GM12878 (cell line): ENCODE data around the gene LRSAM1. TPM values are rescaled to one million over a fixed set of nuclear protein-coding genes. Genes with fewer than 3 reads are reported as not detected.

ENCODE experiments used
- ATAC-seq: fragments of 200-7000 bp; cut with Tn5 transposase; 3 replicates; pipeline ENCODE4 v1.9.1; 2020; ENCODE audit warnings: mild to moderate bottlenecking, moderate library complexity
- BruUV-seq: library from RNA; stranded (reverse); fragments of 400-500 nt; replicated peaks from 2 replicates; lab custom pipeline; 2021; lab: Mats Ljungman, UMichigan
- CTCF ChIA-PET: fragments of 300-600 bp; sonication (Branson Sonifier 250); formaldehyde crosslinking; extraction: SDS; loops from one replicate; lab custom pipeline; 2021; ENCODE audit warnings: inconsistent platforms; lab: Yijun Ruan, JAX
- POLR2A ChIA-PET: fragments of 350-600 bp; formaldehyde crosslinking; extraction: SDS; loops from one replicate; lab custom pipeline; 2021; ENCODE audit warnings: inconsistent platforms; lab: Charles Lee
- RAD21 ChIA-PET: fragments of 300-600 bp; sonication (Branson Sonifier 250); formaldehyde crosslinking; loops from one replicate; lab custom pipeline; 2023; ENCODE audit warnings: antibody characterized with exemption; ENCODE audit not compliant: unreplicated experiment; lab: Charles Lee
- SMC1A ChIA-PET: fragments of 300-600 bp; sonication (Branson Sonifier 250); formaldehyde crosslinking; loops from one replicate; lab custom pipeline; 2023; ENCODE audit not compliant: unreplicated experiment, uncharacterized antibody; lab: Charles Lee
- DNase-seq: peaks from one replicate; pipeline ENCODE4 v3.0.0-alpha.2; 2011; ENCODE audit warnings: low read depth, low spot score
- FAIRE-seq: peaks from 3 replicates; lab custom pipeline; 2011; peaks lifted over from hg19 to GRCh38; lab: Jason Lieb, UNC
- H2AFZ ChIP-seq: 2 replicates; pipeline ENCODE4 v1.6.0; 2011; ENCODE audit warnings: low read depth, low read length, control low read depth; ENCODE audit not compliant: control insufficient read depth
- H3K27ac ChIP-seq: 2 replicates; pipeline ENCODE4 v1.5.1; 2011; ENCODE audit warnings: control low read depth; ENCODE audit not compliant: control insufficient read depth, insufficient read depth
- H3K27me3 ChIP-seq, 2 experiments: replicated peaks in 1 of 2; 2 replicates each; pipeline versions ENCODE4 v1.6.0 to v1.6.1; 2011; ENCODE audit warnings: low read length in 1 of 2; ENCODE audit not compliant: control insufficient read depth in 2 of 2, insufficient read depth in 2 of 2
- H3K36me3 ChIP-seq, 2 experiments: 2 replicates each; pipeline ENCODE4 v1.5.1; 2011; ENCODE audit warnings: low read length in 1 of 2; ENCODE audit not compliant: control insufficient read depth in 2 of 2, insufficient read depth in 2 of 2
- H3K4me1 ChIP-seq: 2 replicates; pipeline ENCODE4 v1.6.1; 2011; ENCODE audit warnings: mild to moderate bottlenecking, low read length, moderate library complexity, mixed read lengths; ENCODE audit not compliant: control insufficient read depth, insufficient read depth
- H3K4me2 ChIP-seq: 2 replicates; pipeline ENCODE4 v1.6.0; 2011; ENCODE audit warnings: control low read depth; ENCODE audit not compliant: control insufficient read depth, insufficient read depth
- H3K4me3 ChIP-seq: fragments of 200-600 bp; sonication (generic); 2 replicates; pipeline ENCODE4 v1.5.1; 2016
- H3K79me2 ChIP-seq: 2 replicates; pipeline ENCODE4 v1.6.0; 2011; ENCODE audit warnings: low read length; ENCODE audit not compliant: control insufficient read depth, insufficient read depth
- H3K9ac ChIP-seq: 2 replicates; pipeline ENCODE4 v1.8.0; 2011; ENCODE audit warnings: low read length, control low read depth, mixed read lengths; ENCODE audit not compliant: control insufficient read depth, insufficient read depth
- H3K9me3 ChIP-seq: replicated peaks from 3 replicates; pipeline ENCODE4 v1.5.1; 2011; ENCODE audit warnings: mild to moderate bottlenecking, low read length; ENCODE audit not compliant: control insufficient read depth, insufficient read depth
- H4K20me1 ChIP-seq: 2 replicates; pipeline ENCODE4 v1.6.0; 2011; ENCODE audit not compliant: control insufficient read depth, insufficient read depth
- CEBPB ChIP-seq, 2 experiments: fragments of 150-350 bp in 1 of 2; IDR thresholded peaks; 2 replicates each; pipeline ENCODE4 v1.6.1; 2012 to 2014; ENCODE audit warnings: low read depth in 2 of 2, low read length in 2 of 2, borderline replicate concordance in 1 of 2, inconsistent platforms in 1 of 2
- ETV6 ChIP-seq, 2 experiments: fragments of 450-650 bp in 1 of 2; IDR thresholded peaks in 1 of 2; conservative IDR thresholded peaks in 1 of 2; 2 replicates each; pipeline ENCODE4 v1.6.1; 2014; ENCODE audit warnings: antibody characterized with exemption in 1 of 2, borderline replicate concordance in 1 of 2, low read depth in 1 of 2, mild to moderate bottlenecking in 1 of 2, moderate library complexity in 1 of 2
- NR2C1 ChIP-seq: fragments of 450-650 bp; IDR thresholded peaks from 2 replicates; pipeline ENCODE4 v1.6.1; 2017; ENCODE audit warnings: antibody characterized with exemption, mild to moderate bottlenecking, moderate library complexity
- SMC3 ChIP-seq: IDR thresholded peaks from 2 replicates; pipeline ENCODE4 v1.6.1; 2011; ENCODE audit warnings: low read length, improper control_type of control experiment, borderline replicate concordance
- SREBF2 ChIP-seq: IDR thresholded peaks from 2 replicates; pipeline ENCODE4 v1.6.1; 2012; ENCODE audit warnings: mild to moderate bottlenecking, low read length
- WGBS: methylation state at CpG from one replicate; pipeline ENCODE4 v1.1.6; 2016; ENCODE audit warnings: low lambda C conversion rate; ENCODE audit not compliant: insufficient replicate concordance, insufficient coverage; ENCODE audit errors: missing lambda C conversion rate; 5-methylcytosine and 5-hydroxymethylcytosine counted together
- in situ Hi-C: fragments of 300-500 bp; cut with MboI; formaldehyde crosslinking; loops from 9 replicates; pipeline ENCODE4 v1.14.3; 2018; ENCODE audit warnings: mixed read lengths
- intact Hi-C: fragments of 100-400 bp; cut with micrococcal nuclease; formaldehyde crosslinking; loops from one replicate; pipeline ENCODE4 v1.14.2; 2022; ENCODE audit not compliant: unreplicated experiment
- polyA plus RNA-seq, 11 experiments: library from polyadenylated mRNA; depleted of rRNA in 4 of 11; unstranded in 6 of 11; stranded (reverse) in 5 of 11; fragments of >200 nt; fragmentation: Nextera tagmentation in 4 of 11; fragmentation: Illumina TruSeq in 1 of 11; extraction: Ambion mirVana in 4 of 11; extraction: Trizol in 1 of 11; gene quantifications; 1 replicate in 1 of 11; 2 replicates in 10 of 11; pipeline versions ENCODE4 v1.2.1 to v1.2.3, GENCODE V29; 2011 to 2016; ENCODE audit warnings: inconsistent platforms in 2 of 11, missing spikeins in 2 of 11, low read depth in 1 of 11
- total RNA-seq, 4 experiments: library from RNA; depleted of rRNA in 3 of 4; stranded (reverse); fragments of >200 nt in 3 of 4; fragmentation: Illumina TruSeq in 1 of 4; extraction: Trizol in 1 of 4; gene quantifications; 2 replicates each; pipeline versions ENCODE4 v1.2.1 to v1.2.3, GENCODE V29; 2013 to 2021
- TF ChIP-seq, protein P1 (sequence below): IDR thresholded peaks from 2 replicates; pipeline ENCODE4 v1.6.1; 2012; ENCODE audit warnings: low read depth, low read length, improper control_type of control experiment
- TF ChIP-seq, protein P2 (sequence below): IDR thresholded peaks from 2 replicates; pipeline ENCODE4 v1.6.1; 2012; ENCODE audit warnings: low read depth, low read length, improper control_type of control experiment
- TF ChIP-seq, protein P3 (sequence below): fragments of 450-650 bp; IDR thresholded peaks from 2 replicates; pipeline ENCODE4 v1.6.1; 2016; ENCODE audit warnings: mild to moderate bottlenecking

LRSAM1 gene
- total and polyA plus RNA-seq, 10 of the 15 experiments (the other 5 are each of a cell fraction or from before 2014, with no cell fraction given): 0.14 to 23.4 (median 11.7) TPM

DNA sequence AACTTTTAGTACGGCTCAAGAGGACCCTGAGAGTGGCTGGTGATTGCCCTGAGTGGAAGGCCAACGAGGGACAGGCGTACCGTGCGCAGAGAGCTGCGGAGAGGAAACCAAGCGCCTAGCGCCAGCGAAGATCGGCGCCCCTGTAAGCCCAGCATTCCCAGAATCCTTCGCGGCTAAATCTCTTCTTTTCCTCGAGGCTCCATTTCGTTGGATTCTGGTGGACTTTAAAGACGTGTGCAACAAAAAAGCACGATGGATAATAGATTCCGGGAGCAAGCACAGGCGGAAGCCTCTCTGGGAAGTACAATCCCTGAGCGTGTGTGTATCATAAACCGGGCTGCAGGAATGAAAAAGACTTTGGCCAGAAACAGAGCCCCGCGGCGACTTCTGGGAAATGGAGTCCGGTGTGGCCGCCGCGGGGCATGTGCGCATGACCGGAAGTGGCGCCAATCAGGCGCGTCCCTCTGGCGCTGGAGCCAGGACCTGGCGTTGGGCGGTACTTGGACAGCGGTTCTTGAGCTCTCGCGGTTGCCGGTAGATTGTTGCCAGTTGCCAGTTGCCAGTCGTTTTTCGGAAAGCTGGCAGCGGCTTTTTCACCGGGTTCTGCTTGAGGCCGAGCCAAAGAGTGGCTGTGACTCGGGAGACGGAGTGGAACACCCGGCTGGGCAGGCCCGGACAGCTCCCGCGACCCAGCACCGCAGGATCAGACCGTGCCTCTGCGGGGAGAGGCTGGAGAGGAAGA, 27.2 kb upstream of the LRSAM1 start, which contains the start of gene ZNF79 (continued):
- TF ChIP-seq, protein P1, sequence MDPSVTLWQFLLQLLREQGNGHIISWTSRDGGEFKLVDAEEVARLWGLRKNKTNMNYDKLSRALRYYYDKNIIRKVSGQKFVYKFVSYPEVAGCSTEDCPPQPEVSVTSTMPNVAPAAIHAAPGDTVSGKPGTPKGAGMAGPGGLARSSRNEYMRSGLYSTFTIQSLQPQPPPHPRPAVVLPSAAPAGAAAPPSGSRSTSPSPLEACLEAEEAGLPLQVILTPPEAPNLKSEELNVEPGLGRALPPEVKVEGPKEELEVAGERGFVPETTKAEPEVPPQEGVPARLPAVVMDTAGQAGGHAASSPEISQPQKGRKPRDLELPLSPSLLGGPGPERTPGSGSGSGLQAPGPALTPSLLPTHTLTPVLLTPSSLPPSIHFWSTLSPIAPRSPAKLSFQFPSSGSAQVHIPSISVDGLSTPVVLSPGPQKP: peak; percentile 93

DNA sequence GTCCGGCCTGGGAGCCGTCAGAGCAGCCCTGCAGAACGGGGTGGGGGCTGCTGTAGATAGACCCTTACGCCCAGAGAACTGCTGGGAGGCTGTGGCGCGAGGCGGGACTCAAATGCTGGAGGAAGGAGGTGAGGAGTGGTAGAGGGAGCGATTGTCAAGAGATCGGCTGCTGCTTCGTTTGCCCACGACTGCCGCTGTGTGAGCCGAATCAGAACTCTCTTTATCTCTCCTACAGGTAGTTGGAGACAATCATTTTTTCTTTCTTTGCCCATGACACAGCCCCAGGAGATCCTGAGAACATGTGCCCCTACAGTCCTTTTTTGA, 26.7 kb upstream of the LRSAM1 start:
- H4K20me1 ChIP-seq: no peaks in the 10 kb centered on the region
- no peak for FAIRE-seq
- 0% methylated on average over 13 of the region's 13 CpGs for WGBS
- peak overlapping the region; percentile 88 for H3K4me2 ChIP-seq
- H3K4me1 ChIP-seq: peaks cover 13% of the 10 kb centered on the region
- intact Hi-C loops: loop anchor here (5.0 to 10.0 kb wide), 2 partner anchors 112 to 480 kb away; no protein-coding TSS in a partner anchor
- H3K4me3 ChIP-seq: peak overlapping the region; percentile 90
- POLR2A ChIA-PET: interaction anchor here (0.5 to 2.8 kb wide), 6 partner anchors 19 to 559 kb away, joined by 3 to 26 read pairs (median 4); partner anchors contain the start of genes LRSAM1, RPL12 and SLC2A8
- CTCF ChIA-PET: interaction anchor here (0.9 to 2.5 kb wide), 4 partner anchors 28 to 165 kb away, joined by 3 to 8 read pairs (median 4); partner anchors contain the start of gene SLC2A8
- TSS peak; percentile 83 for BruUV-seq
- no peaks in the 10 kb centered on the region for H3K27me3 ChIP-seq
- TF ChIP-seq SMC3 (0 out of 2 replicates have a peak, but pooled peaks have one; percentile 6), NR2C1 (no peak), ETV6 (conservative IDR thresholded peaks at IDR 0.05 in 1 of 2, IDR thresholded peaks at IDR 0.05 in 1 of 2; ENCODE audit: borderline replicate concordance in 1 of 2, low read depth in 1 of 2) (no peak), SREBF2 (no peak), CEBPB (IDR thresholded peaks at IDR 0.05; ENCODE audit: borderline replicate concordance in 1 of 2, low read depth in 2 of 2, low read length in 2 of 2) (no peak)
- TF ChIP-seq, protein P2, sequence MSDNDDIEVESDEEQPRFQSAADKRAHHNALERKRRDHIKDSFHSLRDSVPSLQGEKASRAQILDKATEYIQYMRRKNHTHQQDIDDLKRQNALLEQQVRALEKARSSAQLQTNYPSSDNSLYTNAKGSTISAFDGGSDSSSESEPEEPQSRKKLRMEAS: no peak
- TF ChIP-seq, protein P3, sequence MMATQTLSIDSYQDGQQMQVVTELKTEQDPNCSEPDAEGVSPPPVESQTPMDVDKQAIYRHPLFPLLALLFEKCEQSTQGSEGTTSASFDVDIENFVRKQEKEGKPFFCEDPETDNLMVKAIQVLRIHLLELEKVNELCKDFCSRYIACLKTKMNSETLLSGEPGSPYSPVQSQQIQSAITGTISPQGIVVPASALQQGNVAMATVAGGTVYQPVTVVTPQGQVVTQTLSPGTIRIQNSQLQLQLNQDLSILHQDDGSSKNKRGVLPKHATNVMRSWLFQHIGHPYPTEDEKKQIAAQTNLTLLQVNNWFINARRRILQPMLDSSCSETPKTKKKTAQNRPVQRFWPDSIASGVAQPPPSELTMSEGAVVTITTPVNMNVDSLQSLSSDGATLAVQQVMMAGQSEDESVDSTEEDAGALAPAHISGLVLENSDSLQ: no peak
- SMC1A ChIA-PET: interaction anchor here (0.8 to 1.8 kb wide), 4 partner anchors 24 to 31 kb away, joined by 3 to 7 read pairs (median 5); partner anchors contain the start of genes LRSAM1, RPL12 and SLC2A8
- no peaks in the 10 kb centered on the region for H3K9me3 ChIP-seq
- RAD21 ChIA-PET: interaction anchor here (0.9 to 1.2 kb wide), 3 partner anchors 28 to 35 kb away, joined by 3 read pairs; no protein-coding TSS in a partner anchor
- H2AFZ ChIP-seq: peak overlapping the region; percentile 99
- H3K79me2 ChIP-seq: peaks cover 44% of the 10 kb centered on the region
- ATAC-seq: peak; percentile 50
- peak overlapping the region; percentile 99 for H3K9ac ChIP-seq
- DNase-seq: no peak
- H3K36me3 ChIP-seq: no peaks in the 10 kb centered on the region; a peak in 2 of 4 replicates
- in situ Hi-C loops: no loop called here
- peak overlapping the region; percentile 88 for H3K27ac ChIP-seq
